ENCODE results near the gene MRPL4.

DNA sequence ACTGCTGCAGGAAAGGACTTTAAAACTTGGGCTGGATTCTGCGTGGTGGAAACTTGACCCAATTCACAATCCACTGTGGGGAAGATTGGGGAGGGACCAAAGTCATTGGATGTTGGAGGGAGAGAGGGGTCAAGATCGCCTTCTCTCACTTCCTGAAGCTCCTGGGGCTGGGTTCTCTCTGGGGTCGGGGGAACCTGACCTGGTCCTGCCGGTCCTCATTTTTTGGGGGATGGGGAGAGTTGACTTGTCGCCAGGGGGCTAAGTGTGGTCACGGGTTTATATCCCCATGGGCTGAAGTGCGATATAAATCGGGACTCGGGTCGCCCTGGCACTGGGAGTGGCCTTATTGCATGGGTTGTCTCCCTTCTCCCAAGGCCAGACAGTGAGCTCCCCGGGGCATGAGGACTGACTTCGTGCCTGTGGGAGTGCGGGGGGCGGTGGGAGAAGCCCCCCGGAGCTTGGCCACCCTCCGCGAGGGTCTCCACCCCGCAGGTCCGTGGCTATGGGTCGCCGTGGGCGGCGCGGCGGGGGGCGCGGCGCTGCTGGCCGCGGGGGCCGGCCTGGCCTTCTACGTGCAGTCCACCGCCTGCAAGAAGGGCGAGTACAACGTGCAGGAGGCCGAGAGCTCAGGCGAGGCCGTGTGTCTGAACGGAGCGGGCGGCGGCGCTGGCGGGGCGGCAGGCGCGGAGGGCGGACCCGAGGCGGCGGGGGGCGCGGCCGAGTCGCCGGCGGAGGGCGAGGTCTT is 44.0 kb downstream of the MRPL4 start:
- TF ChIP-seq, protein P1, sequence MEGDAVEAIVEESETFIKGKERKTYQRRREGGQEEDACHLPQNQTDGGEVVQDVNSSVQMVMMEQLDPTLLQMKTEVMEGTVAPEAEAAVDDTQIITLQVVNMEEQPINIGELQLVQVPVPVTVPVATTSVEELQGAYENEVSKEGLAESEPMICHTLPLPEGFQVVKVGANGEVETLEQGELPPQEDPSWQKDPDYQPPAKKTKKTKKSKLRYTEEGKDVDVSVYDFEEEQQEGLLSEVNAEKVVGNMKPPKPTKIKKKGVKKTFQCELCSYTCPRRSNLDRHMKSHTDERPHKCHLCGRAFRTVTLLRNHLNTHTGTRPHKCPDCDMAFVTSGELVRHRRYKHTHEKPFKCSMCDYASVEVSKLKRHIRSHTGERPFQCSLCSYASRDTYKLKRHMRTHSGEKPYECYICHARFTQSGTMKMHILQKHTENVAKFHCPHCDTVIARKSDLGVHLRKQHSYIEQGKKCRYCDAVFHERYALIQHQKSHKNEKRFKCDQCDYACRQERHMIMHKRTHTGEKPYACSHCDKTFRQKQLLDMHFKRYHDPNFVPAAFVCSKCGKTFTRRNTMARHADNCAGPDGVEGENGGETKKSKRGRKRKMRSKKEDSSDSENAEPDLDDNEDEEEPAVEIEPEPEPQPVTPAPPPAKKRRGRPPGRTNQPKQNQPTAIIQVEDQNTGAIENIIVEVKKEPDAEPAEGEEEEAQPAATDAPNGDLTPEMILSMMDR (conservative IDR thresholded peaks at IDR 0.05; ENCODE audit: low read length) = no peak
- TF ChIP-seq EZH2phosphoT487 (IDR thresholded peaks at IDR 0.05; ENCODE audit: borderline replicate concordance) = no peak
